ENCODE data around the gene TMCC3. TPM values are rescaled to one million over a fixed set of nuclear protein-coding genes. Genes with fewer than 3 reads are reported as not detected.

The TMCC3 gene
- total RNA-seq, 1 experiment from 2014 or later = 0.92 TPM

DNA sequence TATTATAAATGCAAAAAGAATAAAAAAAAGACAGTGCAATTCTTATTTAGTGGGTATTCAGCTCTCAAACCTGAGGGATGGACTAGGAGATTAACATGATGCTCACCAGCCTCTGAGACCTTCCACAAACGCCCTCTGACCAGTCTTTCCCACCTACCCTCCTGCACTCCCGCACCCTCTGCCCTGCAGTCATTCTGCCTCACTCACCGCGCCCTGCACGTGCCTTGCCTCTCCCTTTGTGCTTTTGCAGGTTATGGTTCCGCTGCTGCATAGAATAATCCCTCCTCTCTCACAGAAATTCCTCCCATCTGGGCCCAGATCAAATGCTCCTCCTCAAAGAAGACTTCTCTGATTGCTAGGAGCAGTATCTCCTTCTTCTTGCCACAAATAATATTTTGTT lies 28.5 kb upstream of the TMCC3 start:
- BruUV-seq (replicated peaks) = no TSS peak
- Histone ChIP-seq H3K36me3 (ENCODE audit: control insufficient read depth, insufficient read depth, low read length) (no peaks in the 10 kb centered on the region), H3K27me3 (ENCODE audit: control insufficient read depth, insufficient read depth, low read length) (no peaks in the 10 kb centered on the region), H3K27ac (ENCODE audit: low read length) (no peak overlapping the region), H3K4me3 (ENCODE audit: low read depth in 2 of 2, low read length in 2 of 2) (no peak overlapping the region), H3K4me1 (ENCODE audit: control insufficient read depth, insufficient read depth, low read length) (no peaks in the 10 kb centered on the region), H3K9me3 (ENCODE audit: control insufficient read depth, insufficient read depth, low read depth, low read length) (no peaks in the 10 kb centered on the region)
- no peak for ATAC-seq
- in situ Hi-C loops (cut with HindIII; ENCODE audit: low pct_unique_long_range_greater_than_20kb, low sequenced_read_pairs) = no loop called here
- no peak for DNase-seq (ENCODE audit: low read depth, low spot score)
- TF ChIP-seq, protein P1, sequence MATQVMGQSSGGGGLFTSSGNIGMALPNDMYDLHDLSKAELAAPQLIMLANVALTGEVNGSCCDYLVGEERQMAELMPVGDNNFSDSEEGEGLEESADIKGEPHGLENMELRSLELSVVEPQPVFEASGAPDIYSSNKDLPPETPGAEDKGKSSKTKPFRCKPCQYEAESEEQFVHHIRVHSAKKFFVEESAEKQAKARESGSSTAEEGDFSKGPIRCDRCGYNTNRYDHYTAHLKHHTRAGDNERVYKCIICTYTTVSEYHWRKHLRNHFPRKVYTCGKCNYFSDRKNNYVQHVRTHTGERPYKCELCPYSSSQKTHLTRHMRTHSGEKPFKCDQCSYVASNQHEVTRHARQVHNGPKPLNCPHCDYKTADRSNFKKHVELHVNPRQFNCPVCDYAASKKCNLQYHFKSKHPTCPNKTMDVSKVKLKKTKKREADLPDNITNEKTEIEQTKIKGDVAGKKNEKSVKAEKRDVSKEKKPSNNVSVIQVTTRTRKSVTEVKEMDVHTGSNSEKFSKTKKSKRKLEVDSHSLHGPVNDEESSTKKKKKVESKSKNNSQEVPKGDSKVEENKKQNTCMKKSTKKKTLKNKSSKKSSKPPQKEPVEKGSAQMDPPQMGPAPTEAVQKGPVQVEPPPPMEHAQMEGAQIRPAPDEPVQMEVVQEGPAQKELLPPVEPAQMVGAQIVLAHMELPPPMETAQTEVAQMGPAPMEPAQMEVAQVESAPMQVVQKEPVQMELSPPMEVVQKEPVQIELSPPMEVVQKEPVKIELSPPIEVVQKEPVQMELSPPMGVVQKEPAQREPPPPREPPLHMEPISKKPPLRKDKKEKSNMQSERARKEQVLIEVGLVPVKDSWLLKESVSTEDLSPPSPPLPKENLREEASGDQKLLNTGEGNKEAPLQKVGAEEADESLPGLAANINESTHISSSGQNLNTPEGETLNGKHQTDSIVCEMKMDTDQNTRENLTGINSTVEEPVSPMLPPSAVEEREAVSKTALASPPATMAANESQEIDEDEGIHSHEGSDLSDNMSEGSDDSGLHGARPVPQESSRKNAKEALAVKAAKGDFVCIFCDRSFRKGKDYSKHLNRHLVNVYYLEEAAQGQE (IDR thresholded peaks at IDR 0.05; ENCODE audit: insufficient read depth in 1 of 2, low read depth in 2 of 2, low read length in 1 of 2) = no peak
- no peak for TF ChIP-seq TCF7L2 (IDR thresholded peaks at IDR 0.05; ENCODE audit: low read depth, low read length)
- no peak for TF ChIP-seq SIN3A (IDR thresholded peaks at IDR 0.05; ENCODE audit: borderline replicate concordance, insufficient read depth, low read depth, low read length)
- no peak for TF ChIP-seq POLR2AphosphoS5 (IDR thresholded peaks at IDR 0.05; ENCODE audit: low read depth, low read length)
- TF ChIP-seq, protein P2, sequence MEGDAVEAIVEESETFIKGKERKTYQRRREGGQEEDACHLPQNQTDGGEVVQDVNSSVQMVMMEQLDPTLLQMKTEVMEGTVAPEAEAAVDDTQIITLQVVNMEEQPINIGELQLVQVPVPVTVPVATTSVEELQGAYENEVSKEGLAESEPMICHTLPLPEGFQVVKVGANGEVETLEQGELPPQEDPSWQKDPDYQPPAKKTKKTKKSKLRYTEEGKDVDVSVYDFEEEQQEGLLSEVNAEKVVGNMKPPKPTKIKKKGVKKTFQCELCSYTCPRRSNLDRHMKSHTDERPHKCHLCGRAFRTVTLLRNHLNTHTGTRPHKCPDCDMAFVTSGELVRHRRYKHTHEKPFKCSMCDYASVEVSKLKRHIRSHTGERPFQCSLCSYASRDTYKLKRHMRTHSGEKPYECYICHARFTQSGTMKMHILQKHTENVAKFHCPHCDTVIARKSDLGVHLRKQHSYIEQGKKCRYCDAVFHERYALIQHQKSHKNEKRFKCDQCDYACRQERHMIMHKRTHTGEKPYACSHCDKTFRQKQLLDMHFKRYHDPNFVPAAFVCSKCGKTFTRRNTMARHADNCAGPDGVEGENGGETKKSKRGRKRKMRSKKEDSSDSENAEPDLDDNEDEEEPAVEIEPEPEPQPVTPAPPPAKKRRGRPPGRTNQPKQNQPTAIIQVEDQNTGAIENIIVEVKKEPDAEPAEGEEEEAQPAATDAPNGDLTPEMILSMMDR (IDR thresholded peaks at IDR 0.05) = no peak
- CTCF ChIA-PET = interaction anchor here (0.6 kb wide), 1 partner anchor 931 kb away, joined by 9 read pairs; no protein-coding TSS in a partner anchor
- POLR2A ChIA-PET = no interaction called here
- intact Hi-C loops (cut with micrococcal nuclease; ENCODE audit: unreplicated experiment) = no loop called here

DNA sequence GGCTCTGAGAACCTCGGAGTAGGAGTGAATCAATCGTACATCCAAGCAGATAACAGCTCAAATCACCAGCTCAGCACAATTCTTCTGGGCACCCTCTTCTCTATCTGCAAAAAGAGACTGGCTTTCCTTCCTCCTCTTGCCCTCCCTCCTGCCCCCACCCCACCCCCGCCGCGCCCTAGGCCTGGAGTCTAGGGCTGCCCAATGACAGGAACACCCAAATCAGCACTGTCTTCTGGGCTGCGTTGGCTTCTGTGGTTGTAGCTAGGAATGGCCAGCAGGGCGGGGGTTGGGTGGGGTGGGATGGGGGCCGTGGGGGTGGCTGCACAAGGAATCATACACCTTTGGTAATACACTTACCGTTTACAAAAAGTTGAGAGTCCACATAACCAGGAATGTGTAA lies 28.0 kb upstream of the TMCC3 start:
- H3K36me3 ChIP-seq (ENCODE audit: control insufficient read depth, insufficient read depth, low read length) = no peaks in the 10 kb centered on the region
- H3K9me3 ChIP-seq (ENCODE audit: control insufficient read depth, insufficient read depth, low read depth, low read length) = no peaks in the 10 kb centered on the region
- no peaks in the 10 kb centered on the region for H3K4me1 ChIP-seq (ENCODE audit: control insufficient read depth, insufficient read depth, low read length)
- TF ChIP-seq, protein P1 (IDR thresholded peaks at IDR 0.05; ENCODE audit: insufficient read depth in 1 of 2, low read depth in 2 of 2, low read length in 1 of 2) = no peak
- TF ChIP-seq, protein P2 (IDR thresholded peaks at IDR 0.05) = no peak
- TF ChIP-seq TCF7L2 (IDR thresholded peaks at IDR 0.05; ENCODE audit: low read depth, low read length) (no peak), SIN3A (IDR thresholded peaks at IDR 0.05; ENCODE audit: borderline replicate concordance, insufficient read depth, low read depth, low read length) (no peak), POLR2AphosphoS5 (IDR thresholded peaks at IDR 0.05; ENCODE audit: low read depth, low read length) (no peak)
- H3K27me3 ChIP-seq (ENCODE audit: control insufficient read depth, insufficient read depth, low read length) = no peaks in the 10 kb centered on the region
- ChIA-PET CTCF (interaction anchor here (0.6 kb wide), 1 partner anchor 932 kb away, joined by 9 read pairs; no protein-coding TSS in a partner anchor), POLR2A (interaction anchor here (0.6 kb wide), 1 partner anchor 107 kb away, joined by 3 read pairs; no protein-coding TSS in a partner anchor)
- intact Hi-C loops (cut with micrococcal nuclease; ENCODE audit: unreplicated experiment) = no loop called here
- H3K27ac ChIP-seq (ENCODE audit: low read length) = no peak overlapping the region
- ATAC-seq (no peak), DNase-seq (ENCODE audit: low read depth, low spot score) (no peak)
- no peak overlapping the region for H3K4me3 ChIP-seq (ENCODE audit: low read depth in 2 of 2, low read length in 2 of 2)
- in situ Hi-C loops (cut with HindIII; ENCODE audit: low pct_unique_long_range_greater_than_20kb, low sequenced_read_pairs) = no loop called here
- no TSS peak for BruUV-seq (replicated peaks)

Measured in Panc1 (cell line).